ENCODE data around the gene PDE6D.
A peak's percentile ranks its signal among the peaks of the same experiment; 100 is the strongest.
"Not testable (repeated sequence)": the region's sequence is repeated elsewhere in the genome, so short reads cannot be mapped to it uniquely, and the experiment has no call there.

The PDE6D gene

DNA sequence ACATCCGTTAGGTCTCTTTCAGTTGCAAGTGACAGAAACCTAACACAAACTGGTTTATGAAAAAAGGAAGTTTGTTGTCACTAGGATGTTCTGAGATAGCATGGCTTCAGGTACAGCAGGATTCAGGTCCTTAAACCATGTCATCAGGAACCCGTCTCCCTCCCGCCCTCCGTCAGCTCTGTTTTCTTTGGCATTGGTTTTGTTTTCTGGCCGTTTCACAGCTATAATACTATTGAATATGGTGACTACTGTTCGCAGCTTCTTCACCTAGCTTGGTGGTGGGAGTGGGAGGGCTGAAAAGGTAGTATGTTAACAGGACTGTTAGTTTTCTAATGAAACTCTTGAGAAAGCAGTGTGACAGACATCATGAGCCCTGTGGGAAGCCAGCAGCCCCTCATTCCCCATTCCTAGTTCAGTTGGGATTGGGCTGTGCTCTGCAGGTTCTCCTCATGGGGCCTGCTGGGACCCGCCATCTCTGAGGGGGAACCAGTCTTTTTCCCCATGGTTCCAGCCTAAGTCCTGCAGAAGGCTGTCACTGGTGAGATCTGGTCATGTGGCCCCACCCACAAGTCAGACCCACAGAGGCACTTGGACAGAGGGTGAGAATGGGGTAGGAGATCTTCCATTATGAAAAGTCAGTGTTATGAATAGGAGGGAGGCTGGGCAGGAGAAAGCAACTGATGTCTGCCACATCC, 60.6 kb downstream of the PDE6D start:
- no peak for DNase-seq (ENCODE audit: low read depth)

DNA sequence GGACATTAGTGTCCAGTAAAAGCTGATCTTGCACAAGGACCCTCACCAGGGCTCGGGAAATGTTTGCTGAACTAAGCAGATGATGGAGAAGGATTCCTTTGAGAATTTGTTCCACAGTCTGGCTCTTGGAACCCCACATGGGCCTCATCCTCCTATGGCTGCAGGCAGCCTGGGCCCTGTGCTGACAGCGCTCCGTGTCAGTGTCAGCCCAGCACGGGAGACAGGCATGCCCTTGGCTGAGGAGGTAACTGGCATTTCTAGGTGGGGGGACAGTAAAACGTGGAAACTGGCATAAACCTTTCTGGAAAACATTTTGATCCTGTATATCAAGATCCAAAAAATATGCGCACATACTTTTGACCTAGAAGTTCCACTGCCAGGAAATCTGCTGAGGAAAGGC, 62.3 kb downstream of the PDE6D start:
- no peak for DNase-seq (ENCODE audit: low read depth)

DNA sequence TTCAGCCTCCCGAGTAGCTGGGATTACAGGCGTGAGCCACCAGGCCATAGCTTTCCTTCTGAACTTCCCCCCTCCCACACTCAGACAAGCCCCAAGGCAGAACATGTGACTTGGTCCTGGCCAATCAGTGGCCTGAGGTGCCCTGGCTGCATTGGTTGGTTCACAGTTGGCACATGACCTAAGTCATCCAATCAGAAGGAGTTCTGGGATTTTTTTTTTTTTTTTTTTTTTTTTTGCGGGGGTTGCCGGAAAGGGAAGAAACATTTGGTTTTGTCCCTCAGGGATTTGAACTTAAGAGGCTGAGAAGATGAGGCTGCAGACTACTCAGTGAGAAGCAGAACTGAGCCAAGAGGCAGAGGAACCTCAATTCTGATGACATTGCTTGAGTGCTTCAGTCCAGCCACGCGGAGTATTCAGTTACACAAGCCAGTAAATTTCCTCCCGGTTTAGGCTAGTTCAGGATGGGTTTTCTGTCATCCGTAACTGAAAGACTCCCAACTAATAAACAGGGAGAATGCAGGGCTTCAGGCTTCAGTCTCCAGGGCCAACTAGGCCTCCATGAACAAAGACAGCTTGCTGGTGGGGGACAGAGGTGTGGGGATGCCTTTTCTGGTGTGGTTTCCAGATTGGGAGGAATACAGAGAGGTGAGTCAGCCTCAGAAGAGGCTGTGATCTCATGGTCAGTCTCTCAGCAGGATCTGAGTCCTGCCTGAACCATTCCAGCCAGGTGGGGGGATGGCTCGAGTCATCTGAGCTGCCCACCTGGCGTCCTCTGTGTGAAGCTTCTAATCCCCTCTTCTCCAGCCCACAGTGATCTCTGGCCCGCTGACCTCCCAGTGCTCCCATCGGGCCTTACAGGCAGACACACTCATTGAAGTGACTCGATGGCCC, 63.6 kb downstream of the PDE6D start:
- DNase-seq (ENCODE audit: low read depth), result no peak

DNA sequence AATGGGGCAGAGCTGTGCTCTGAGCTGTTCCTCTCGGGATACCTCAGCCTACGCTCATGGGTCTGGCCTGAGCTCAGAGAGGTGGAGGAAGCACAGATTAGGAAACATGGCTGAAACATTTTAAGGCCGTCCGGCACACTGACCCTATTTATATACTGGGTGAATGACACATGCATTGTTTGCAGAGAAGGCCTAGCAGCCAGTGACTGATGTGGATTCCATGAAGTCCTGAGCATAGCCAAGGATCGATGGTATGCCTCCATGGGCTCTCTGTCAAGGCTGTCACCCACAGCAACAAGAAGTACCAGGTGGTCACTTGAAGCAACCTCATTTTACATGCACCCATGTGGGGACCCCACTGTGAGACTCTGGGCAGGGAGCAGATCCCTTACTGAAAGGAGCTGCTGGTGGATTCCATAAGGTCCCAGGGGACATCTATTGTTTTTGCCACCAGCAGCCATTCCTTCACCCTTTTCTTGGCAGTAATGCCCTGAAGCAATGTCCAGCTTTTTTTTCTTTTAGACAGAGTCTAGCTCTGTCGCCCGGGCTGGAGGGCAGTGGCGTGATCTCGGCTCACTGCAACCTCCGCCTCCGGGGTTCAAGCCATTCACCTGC, 64.3 kb downstream of the PDE6D start:
- DNase-seq (ENCODE audit: low read depth), result no peak

DNA sequence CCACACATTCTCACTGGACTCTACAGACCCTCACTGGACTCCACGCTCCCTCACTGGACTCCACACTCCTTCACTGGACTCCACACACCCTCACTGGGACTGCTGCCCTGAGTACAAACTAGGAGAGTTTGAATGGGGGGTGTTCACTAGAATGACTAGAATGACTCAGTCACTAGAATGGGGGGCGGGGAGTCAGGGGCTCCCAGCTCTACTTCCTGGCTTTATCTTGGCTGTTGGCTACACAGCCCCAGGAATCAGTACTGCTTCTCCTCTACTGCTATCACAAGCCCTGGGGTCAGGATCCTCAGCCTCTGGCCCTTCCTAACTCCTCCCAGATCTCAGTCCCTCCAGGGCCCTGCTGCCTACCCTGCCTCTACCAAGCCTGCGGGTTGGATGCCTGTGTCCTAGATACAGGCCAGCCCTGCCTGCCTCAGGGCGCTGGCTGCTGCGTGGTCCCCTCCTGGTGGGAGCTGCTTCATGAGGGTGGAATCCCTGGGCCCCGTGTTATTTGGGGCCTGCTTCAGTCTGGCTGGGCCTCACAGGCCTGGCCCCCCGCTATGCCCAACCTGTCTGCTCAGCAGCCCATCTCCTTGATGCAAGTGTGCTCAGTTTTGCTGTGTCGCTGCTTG, 65.0 kb downstream of the PDE6D start:
- no peak for DNase-seq (ENCODE audit: low read depth)

DNA sequence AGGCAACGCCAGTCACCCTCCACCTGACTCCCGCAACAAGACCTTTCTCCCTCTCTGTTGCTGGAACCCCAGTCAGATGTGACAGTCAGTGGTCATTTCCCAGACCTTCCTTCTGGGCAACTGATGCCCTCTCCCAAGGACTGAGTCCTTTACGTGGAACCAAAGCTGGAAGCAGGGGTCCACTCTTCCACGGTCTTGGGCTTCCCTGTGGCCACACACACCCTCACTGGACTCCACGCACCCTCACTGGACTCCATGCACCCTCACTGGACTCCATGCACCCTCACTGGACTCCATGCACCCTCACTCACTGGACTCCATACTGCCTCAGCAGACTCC, 65.6 kb downstream of the PDE6D start:
- no peak for DNase-seq (ENCODE audit: low read depth)

DNA sequence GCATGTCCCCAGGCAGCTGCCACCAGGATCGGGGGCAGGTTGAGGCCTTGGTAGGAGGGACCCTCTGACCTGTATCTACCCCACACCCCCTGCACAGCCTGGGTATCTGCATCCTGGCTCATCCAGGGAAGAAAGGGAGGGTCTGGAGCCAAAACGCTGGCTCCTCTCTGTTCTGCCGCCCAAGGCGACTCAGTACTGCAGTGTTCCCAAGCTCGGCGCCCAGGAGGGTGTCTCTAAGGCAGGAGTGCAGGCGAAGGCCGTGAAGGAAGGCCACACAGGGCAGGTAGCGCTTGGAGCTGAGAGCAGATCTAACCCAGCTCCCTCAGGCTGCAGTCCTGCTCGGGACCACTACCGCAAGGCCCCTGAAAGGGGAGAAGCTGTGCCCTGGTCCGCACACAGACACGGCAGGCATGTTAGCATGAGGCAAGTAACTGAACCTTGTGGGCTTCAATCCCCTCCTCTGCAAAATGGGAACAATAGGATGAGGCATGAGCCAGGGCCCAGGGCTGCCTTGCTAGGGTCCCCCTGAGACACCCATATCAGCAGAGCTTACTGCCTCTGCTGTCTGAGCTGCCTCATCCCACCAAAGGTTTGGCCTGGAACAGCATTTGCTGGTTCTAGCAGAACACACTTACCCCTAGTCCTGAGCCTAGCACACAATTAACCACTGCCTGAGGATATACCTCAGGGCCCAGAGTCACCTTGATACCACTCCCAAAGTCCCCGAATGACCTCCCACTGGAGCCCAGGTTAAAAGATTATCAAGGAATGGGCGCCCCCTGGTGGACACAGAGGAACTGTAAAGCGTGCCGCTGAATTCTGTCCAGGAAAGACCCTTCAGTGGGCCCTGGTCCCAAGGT, 66.2 kb downstream of the PDE6D start:
- DNase-seq (ENCODE audit: low read depth), result no peak

DNA sequence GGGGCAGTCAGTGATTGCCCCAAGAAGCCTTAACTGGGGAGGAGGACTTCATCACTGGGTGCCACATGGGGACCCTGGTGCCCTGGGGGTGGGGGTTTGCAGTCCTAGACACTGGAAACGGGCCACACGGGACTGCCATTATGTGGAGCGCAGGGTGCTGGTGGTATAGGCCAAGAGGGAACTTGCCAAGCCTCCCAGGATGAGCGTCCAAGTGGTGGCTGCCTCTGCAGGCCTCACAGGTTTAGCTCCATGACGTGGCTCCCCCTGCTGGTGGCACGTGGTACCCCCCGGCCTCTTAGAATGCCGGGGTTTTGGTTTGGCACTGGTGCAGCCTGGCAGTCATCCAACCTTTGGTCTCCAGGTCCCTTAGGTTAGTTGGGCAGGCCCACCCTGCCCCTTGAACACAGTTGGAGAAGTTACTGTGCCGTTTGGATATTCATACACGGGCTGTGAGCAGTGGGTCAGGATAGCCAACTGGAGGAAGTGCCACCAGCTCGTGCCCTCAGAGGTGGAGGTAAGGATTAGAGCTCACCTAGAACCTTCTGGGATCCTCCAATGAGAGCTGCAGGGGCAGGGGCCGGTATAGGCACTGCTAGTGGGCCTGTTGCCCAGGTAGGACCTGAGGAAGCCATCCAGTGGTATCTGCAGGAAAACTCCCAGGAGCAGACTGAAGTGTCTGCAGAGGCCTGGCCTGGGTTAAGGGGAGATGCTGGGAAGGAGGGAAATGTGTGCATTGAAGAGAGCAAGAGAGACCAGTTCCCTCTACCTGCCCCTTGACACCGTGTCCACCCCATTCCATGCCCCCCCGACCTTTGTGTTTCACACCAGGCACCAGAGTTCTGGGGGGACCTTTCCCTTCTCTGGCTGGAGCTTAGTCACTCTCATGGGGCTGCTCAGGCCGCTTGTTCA, 67.1 kb downstream of the PDE6D start:
- peak; percentile 66 for DNase-seq (ENCODE audit: low read depth)

DNA sequence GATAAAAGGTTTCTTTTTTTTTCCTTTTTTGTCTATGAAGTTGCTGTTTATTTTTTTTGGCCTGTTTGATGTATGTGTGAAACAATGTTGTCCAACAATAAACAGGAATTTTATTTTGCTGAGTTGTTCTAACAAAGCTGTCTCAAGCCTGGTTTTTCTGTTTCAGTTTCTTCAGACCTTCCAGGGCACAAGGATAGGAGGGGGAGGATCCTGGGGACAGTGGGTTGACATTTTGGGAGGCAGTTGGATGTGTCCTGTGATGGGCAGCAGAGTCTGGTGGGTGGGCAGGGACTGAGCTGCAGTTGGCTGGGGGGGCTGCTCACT, 67.7 kb downstream of the PDE6D start:
- not testable (repeated sequence) for DNase-seq (ENCODE audit: low read depth)

DNA sequence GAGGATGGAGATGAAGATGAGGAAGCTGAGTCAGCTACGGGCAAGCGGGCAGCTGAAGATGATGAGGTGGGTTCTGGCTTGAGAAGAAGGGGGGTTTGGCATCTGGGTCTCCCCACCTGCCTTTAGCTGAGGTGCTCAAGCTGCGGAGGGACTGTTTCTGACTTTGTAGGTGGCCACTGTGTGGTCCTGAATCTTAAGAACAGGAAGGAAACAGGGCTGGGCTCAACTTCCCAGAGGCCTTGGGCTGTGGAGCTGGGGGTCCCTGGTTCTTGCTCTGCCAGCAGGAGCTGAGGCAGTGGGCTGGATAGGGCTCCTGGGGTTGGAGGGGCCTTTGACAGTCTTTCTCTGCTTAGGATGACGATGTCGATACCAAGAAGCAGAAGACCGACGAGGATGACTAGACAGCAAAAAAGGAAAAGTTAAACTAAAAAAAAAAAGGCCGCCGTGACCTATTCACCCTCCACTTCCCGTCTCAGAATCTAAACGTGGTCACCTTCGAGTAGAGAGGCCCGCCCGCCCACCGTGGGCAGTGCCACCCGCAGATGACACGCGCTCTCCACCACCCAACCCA, 68.5 kb downstream of the PDE6D start:
- not testable (repeated sequence) for DNase-seq (ENCODE audit: low read depth)

DNA sequence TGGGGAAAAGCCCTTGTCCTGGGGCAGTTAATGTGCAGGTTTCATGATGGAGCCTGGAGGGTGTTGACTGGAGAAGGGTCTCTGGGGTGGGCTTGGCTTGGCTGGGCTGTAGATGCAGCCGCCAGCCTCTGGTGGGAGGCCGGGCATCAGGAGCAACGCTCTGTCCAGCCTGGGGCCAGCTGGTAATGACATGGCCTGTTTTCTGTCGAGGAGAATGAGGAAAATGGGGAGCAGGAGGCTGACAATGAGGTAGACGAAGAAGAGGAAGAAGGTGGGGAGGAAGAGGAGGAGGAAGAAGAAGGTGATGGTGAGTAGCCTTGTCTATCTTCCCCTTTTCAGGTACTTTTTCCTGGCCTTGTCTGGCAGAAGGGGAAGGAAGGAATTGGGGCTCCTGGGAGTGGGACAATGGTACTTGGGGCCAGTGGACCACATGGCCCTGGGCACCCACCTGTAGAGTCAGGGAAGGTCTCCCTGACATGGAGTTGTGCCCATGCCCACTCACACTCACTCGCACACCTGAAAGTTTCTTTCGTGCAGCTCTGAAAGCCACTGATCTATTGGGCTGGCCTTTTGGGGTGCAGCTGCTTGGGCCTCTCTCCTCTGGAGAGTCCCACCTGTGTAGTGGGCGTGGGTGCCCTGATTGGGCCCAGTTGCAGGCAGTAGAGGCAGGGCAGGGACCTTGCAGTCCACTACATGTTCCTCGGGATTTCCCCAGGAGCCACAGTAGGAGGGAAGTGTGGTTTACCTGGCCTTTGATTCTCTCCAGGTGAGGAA, 69.2 kb downstream of the PDE6D start:
- no peak for DNase-seq (ENCODE audit: low read depth)

DNA sequence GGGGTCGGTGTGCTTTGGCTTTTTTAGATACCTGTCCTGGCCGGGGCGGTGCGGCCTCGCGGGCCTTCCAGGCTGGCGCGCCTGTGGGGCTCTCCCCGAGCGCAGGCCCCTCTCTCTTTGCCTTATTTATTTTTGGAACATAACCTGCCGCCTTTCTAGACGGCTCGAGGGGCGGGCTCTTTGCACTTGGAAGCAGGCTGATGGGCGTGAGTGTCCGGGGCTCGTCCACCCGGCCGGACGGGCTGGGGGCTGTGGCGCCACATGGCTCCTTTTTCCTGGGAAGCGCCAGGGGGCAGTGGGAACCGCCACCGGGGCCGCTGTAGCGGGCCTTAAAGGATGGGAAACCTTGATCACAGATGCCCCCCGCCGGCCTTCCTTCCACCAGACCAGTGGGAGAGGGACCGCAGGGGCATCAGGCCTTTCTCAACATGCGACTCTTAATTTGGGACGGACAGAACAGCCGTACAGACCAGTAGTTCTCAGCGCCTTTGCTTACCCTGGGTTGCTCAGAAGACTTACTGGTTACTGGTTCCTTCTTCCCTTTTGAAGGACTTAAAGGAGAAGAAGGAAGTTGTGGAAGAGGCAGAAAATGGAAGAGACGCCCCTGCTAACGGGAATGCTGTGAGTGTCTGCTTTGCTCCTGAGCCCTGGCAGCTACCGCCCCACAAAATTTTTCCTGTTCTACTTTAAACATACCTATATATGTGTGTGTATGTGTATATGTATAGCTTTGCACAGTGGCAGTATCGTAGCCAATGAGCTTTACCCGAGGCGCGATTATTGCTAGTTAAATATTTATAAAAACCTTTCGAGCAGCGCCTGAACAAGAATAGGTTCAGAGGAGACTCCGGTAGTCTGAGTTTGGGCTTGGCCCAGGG, 70.0 kb downstream of the PDE6D start:
- no peak for DNase-seq (ENCODE audit: low read depth)

DNA sequence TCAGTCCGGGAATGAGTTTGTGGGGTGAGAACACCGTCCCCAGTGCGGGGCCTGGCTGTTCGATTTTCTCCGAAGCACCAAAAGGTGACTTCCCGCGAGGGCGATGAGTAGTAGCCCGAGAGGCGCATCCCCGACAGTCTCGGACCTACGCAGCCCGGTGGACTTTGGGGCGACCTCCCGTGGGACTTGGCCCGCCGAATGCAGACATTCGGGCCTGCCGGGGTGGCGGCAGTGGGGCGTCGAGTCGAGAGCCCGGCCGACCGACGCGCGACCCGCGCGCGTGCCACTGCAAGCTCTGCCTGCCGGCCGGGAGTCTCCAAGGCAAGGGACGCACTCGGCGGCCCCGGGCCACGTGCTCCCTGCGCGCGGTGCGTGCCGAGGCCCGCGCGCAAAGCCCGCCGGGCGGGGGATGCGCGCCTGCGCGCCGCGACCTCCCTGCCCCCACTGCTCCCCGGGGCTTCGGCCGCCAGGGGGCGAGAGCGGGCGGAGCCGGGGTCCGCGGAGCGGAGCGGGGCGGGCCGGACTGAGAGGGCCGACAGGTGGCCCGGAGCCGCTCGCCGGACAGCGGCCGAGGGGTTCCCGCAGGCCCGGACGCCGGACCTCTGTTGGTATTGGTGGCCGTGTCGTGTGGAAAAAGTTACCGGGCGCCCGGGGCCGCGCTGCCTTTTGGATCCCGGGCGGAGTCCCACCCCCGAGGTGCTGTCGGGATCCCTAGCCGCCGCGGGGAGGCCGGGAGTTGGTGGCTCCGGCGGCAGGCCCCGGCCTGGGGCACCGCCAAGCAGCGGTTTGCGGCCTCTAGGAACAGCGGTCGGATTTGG, 70.9 kb downstream of the PDE6D start:
- DNase-seq (ENCODE audit: low read depth), result peak; percentile 73

DNA sequence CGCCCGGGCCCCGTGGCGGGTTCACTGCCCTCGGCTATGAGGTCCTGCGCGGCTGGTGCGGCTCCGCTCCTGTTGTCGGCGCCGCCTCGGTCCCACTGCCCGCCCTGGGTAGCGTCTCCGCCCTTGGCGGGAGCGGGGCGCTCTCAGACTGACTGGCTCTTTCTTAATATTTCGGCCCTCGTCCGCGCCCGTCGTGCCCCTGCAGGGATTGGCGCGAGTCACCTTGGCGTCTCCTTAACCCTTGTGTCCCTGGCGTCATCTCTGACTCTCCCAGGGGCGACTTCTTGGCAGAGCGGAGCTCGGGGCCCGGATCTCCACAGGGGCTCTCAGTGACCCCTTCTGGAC, 71.5 kb downstream of the PDE6D start:
- DNase-seq (ENCODE audit: low read depth), result no peak

DNA sequence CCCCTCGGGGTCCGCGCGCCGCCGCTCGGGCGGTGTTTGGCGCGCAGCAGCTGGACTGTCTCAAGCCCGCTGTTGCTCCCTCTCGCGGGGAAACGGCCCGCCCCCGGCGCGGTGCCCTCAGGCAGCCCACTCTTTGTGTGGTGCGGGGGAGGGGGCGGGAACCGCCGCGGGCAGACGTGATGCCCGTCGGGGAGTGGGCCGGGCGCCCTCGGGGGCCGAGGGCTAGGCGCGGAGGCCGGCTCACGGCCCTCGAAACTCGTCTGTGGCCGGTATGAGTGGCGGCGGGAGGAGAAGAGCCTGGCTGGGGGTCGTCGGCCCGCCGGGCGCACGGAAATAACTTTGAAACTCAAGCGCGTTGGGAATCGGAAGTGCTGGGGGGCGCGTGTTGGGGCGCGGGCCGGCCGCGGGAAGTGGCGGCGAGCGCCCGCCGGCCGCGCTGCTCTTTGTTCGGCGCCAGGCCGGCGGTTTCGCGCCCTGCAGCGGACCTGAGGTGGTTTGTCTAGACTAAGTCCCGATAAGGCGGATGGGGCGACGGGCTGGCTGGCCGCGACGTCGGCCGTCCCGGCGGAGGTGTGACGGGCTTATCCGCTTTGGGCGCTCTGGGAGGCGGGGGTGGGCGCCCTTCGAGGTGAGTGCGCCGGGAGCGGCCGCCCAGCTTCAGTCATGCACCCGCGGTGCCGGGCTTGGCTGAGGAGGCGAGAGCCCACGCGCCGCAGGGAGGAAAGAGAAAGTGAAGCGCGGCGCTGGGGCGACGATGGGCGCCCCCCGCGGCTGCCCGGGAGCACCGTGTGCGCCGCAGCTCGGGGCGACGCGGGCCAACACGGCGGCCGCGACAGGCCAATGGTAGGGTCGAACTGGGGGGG, 72.1 kb downstream of the PDE6D start:
- DNase-seq (ENCODE audit: low read depth), result no peak

DNA sequence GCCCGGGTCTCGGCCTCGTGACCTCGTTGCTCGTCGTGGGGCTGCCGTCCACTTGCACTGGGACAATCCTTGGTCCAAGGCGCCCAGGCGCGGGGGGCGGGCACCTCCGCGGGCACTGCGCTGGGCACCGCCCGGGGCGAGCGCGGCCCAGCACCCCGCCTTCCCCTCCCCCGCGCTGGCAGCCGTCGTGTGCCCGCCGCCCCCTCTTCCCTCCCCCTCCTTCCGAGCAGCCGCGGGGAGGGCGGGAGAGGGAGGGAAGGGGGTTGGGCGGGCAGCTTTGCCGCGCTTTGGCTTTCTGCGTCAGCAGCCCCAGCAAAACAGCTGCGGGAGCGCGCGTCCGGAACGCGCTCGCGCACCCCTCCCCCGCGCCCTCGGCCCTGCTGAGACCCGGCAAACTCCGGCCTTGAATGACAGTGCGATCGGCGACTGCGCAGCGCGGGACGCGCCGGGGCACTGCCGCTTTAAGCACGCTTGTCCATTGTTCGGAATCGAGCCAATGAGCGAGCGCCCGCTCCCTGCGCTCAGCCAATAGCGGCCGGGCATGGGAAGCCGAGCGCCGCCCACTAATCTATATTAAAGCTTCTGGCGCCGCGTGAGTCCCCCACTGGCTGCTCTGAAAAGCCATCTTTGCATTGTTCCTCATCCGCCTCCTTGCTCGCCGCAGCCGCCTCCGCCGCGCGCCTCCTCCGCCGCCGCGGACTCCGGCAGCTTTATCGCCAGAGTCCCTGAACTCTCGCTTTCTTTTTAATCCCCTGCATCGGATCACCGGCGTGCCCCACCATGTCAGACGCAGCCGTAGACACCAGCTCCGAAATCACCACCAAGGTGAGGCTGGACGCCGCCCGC, 72.9 kb downstream of the PDE6D start, which contains the start of gene PTMA:
Gene PTMA (plus strand): TSS at position 599 of the 846 bp plus-strand sequence. CDS start 182 bp downstream, at position 781.
- DNase-seq (ENCODE audit: low read depth), result peak; percentile 98

Data from GM04504 (cell line).